GM12891 (cell line): ENCODE results near the gene C17orf50.

Experiments used
- POLR2A ChIP-seq: IDR thresholded peaks from 2 replicates; pipeline ENCODE4 v1.6.1; 2011; ENCODE audit warnings: low read depth, low read length, control low read depth
- TAF1 ChIP-seq: IDR thresholded peaks from 2 replicates; pipeline ENCODE4 v1.6.1; 2011; ENCODE audit warnings: low read depth, low read length, control low read depth

GRCh38 chr17:35742896-35743477 is 17.7 kb upstream of the C17orf50 start:
- no peak for TF ChIP-seq TAF1
- TF ChIP-seq POLR2A, result no peak
